IMR-90 (cell line): ENCODE data around the gene MARK4. TPM values are rescaled to one million over a fixed set of nuclear protein-coding genes. Genes with fewer than 3 reads are reported as not detected.

ENCODE experiments used
- ATAC-seq: fragments of 200-7000 bp; cut with Tn5 transposase; 2 replicates; pipeline ENCODE4 v1.9.1; 2020; ENCODE audit warnings: low read depth, mild to moderate bottlenecking, moderate library complexity
- BruUV-seq: library from RNA; stranded (reverse); fragments of 400-500 nt; replicated peaks from 2 replicates; lab custom pipeline; 2021; lab: Mats Ljungman, UMichigan
- CTCF ChIA-PET: fragments of 300-600 bp; formaldehyde crosslinking; extraction: SDS; loops from one replicate; lab custom pipeline; 2021; ENCODE audit warnings: antibody characterized with exemption; lab: Yijun Ruan, JAX
- POLR2A ChIA-PET: fragments of 300-600 bp; sonication (Branson Sonifier 250); formaldehyde crosslinking; loops from one replicate; lab custom pipeline; 2022; ENCODE audit warnings: antibody characterized with exemption; ENCODE audit not compliant: unreplicated experiment; lab: Charles Lee
- DNase-seq: peaks from one replicate; pipeline ENCODE4 v3.0.0; 2013
- H2AFZ ChIP-seq: replicated peaks from 2 replicates; pipeline ENCODE3; 2013; ENCODE audit warnings: low read length, mild to moderate bottlenecking; ENCODE audit not compliant: poor library complexity
- H2AK5ac ChIP-seq: 2 replicates; pipeline ENCODE4 v1.6.1; 2013; ENCODE audit warnings: low read depth, low read length, inconsistent platforms
- H2AK9ac ChIP-seq: replicated peaks from 2 replicates; pipeline ENCODE3; 2013; ENCODE audit warnings: mild to moderate bottlenecking, low read depth, low read length, moderate library complexity; ENCODE audit not compliant: poor library complexity
- H2BK120ac ChIP-seq: 2 replicates; pipeline ENCODE4 v1.6.1; 2013; ENCODE audit warnings: low read depth, low read length, inconsistent platforms
- H2BK15ac ChIP-seq: 3 replicates; pipeline ENCODE4 v1.6.1; 2013; ENCODE audit warnings: low read depth, low read length, inconsistent platforms
- H2BK20ac ChIP-seq: 2 replicates; pipeline ENCODE4 v1.6.1; 2013; ENCODE audit warnings: low read depth, mild to moderate bottlenecking, inconsistent platforms, low read length, moderate library complexity
- H2BK5ac ChIP-seq: 2 replicates; pipeline ENCODE4 v1.6.1; 2013; ENCODE audit warnings: mild to moderate bottlenecking, low read depth, low read length, inconsistent platforms; ENCODE audit not compliant: poor library complexity, severe bottlenecking
- H3K14ac ChIP-seq: replicated peaks from 2 replicates; pipeline ENCODE4 v1.6.1; 2013; ENCODE audit warnings: low read depth, low read length, inconsistent platforms
- H3K18ac ChIP-seq: 2 replicates; pipeline ENCODE4 v1.6.1; 2013; ENCODE audit warnings: low read depth, low read length, control low read depth
- H3K23ac ChIP-seq: 2 replicates; pipeline ENCODE4 v1.6.1; 2013; ENCODE audit warnings: low read depth, low read length, inconsistent platforms
- H3K27ac ChIP-seq: 2 replicates; pipeline ENCODE4 v1.5.1; 2013; ENCODE audit warnings: mild to moderate bottlenecking, control low read depth, low read length; ENCODE audit not compliant: insufficient read depth
- H3K27me3 ChIP-seq: 2 replicates; pipeline ENCODE4 v1.6.1; 2013; ENCODE audit warnings: low read length; ENCODE audit not compliant: control insufficient read depth, insufficient read depth
- H3K36me3 ChIP-seq: 2 replicates; pipeline ENCODE4 v1.6.1; 2013; ENCODE audit warnings: low read length, mixed read lengths; ENCODE audit not compliant: control insufficient read depth, insufficient read depth
- H3K4ac ChIP-seq: 2 replicates; pipeline ENCODE4 v1.6.1; 2013; ENCODE audit warnings: low read depth, low read length, inconsistent platforms
- H3K4me1 ChIP-seq: 2 replicates; pipeline ENCODE4 v1.6.1; 2013; ENCODE audit warnings: low read length, mixed read lengths; ENCODE audit not compliant: control insufficient read depth, insufficient read depth
- H3K4me2 ChIP-seq: 2 replicates; pipeline ENCODE4 v1.6.1; 2013; ENCODE audit warnings: low read depth, mild to moderate bottlenecking, control low read depth, low read length, moderate library complexity
- H3K4me3 ChIP-seq: 2 replicates; pipeline ENCODE4 v1.5.1; 2013; ENCODE audit warnings: low read depth, mild to moderate bottlenecking, control low read depth, low read length, moderate library complexity; ENCODE audit not compliant: insufficient read depth
- H3K56ac ChIP-seq: 2 replicates; pipeline ENCODE4 v1.6.1; 2013; ENCODE audit warnings: low read length, inconsistent platforms; ENCODE audit not compliant: insufficient read depth; ENCODE audit errors: extremely low read depth
- H3K79me1 ChIP-seq, 2 experiments: 2 replicates each; pipeline ENCODE4 v1.6.1; 2013; ENCODE audit warnings: low read length in 2 of 2, inconsistent platforms in 1 of 2, low read depth in 1 of 2
- H3K9ac ChIP-seq: 2 replicates; pipeline ENCODE4 v1.6.1; 2013; ENCODE audit warnings: low read depth, low read length, control low read depth
- H3K9me1 ChIP-seq: 2 replicates; pipeline ENCODE4 v1.6.1; 2013; ENCODE audit warnings: low read length, inconsistent platforms; ENCODE audit not compliant: insufficient read depth
- H3K9me3 ChIP-seq: 2 replicates; pipeline ENCODE4 v1.6.1; 2013; ENCODE audit warnings: low read length; ENCODE audit not compliant: control insufficient read depth, insufficient read depth
- H4K20me1 ChIP-seq: 2 replicates; pipeline ENCODE4 v1.6.1; 2013; ENCODE audit warnings: low read length, inconsistent platforms; ENCODE audit not compliant: insufficient read depth
- H4K5ac ChIP-seq: 2 replicates; pipeline ENCODE4 v1.6.1; 2013; ENCODE audit warnings: mild to moderate bottlenecking, low read depth, low read length, control low read depth
- H4K8ac ChIP-seq, 2 experiments: 2 replicates each; pipeline ENCODE4 v1.6.1; 2013; ENCODE audit warnings: low read depth in 2 of 2, low read length in 2 of 2, control low read depth in 1 of 2, inconsistent platforms in 1 of 2
- H4K91ac ChIP-seq: 2 replicates; pipeline ENCODE4 v1.6.1; 2013; ENCODE audit warnings: low read depth, low read length, inconsistent platforms; ENCODE audit not compliant: insufficient read depth
- BHLHE40 ChIP-seq: fragments of 150-350 bp; IDR thresholded peaks from 2 replicates; pipeline ENCODE4 v1.6.1; 2016; ENCODE audit warnings: mild to moderate bottlenecking, low read depth, low read length
- CEBPB ChIP-seq: IDR thresholded peaks from 2 replicates; pipeline ENCODE4 v1.6.1; 2012; ENCODE audit warnings: low read depth, low read length, improper control_type of control experiment
- CHD1 ChIP-seq: IDR thresholded peaks from 2 replicates; pipeline ENCODE4 v1.6.1; 2012; ENCODE audit warnings: low read depth, low read length, improper control_type of control experiment
- CTCF ChIP-seq: conservative IDR thresholded peaks from 2 replicates; pipeline ENCODE4 v1.5.1; 2012; ENCODE audit warnings: mild to moderate bottlenecking, low read depth, low read length, improper control_type of control experiment
- ELK1 ChIP-seq: fragments of 150-350 bp; IDR thresholded peaks from 2 replicates; pipeline ENCODE4 v1.6.1; 2016; ENCODE audit warnings: low read depth, mild to moderate bottlenecking, low read length, moderate library complexity, borderline replicate concordance
- FOS ChIP-seq: fragments of 150-350 bp; IDR thresholded peaks from 2 replicates; pipeline ENCODE4 v1.6.1; 2016; ENCODE audit warnings: low read depth, low read length
- MAFK ChIP-seq: IDR thresholded peaks from 2 replicates; pipeline ENCODE4 v1.6.1; 2012; ENCODE audit warnings: low read depth, low read length, improper control_type of control experiment
- MAZ ChIP-seq: IDR thresholded peaks from 2 replicates; pipeline ENCODE4 v1.6.1; 2012; ENCODE audit warnings: low read depth, mild to moderate bottlenecking, low read length, improper control_type of control experiment, moderate library complexity, borderline replicate concordance
- MXI1 ChIP-seq: IDR thresholded peaks from 2 replicates; pipeline ENCODE4 v1.6.1; 2012; ENCODE audit warnings: low read depth, mild to moderate bottlenecking, low read length, moderate library complexity, borderline replicate concordance
- NFE2L2 ChIP-seq: fragments of 150-350 bp; IDR thresholded peaks from 2 replicates; pipeline ENCODE4 v1.6.1; 2016; ENCODE audit warnings: low read depth, mild to moderate bottlenecking, low read length
- POLR2A ChIP-seq: IDR thresholded peaks from 2 replicates; pipeline ENCODE4 v1.6.1; 2012; ENCODE audit warnings: mild to moderate bottlenecking, low read depth, low read length
- RAD21 ChIP-seq: IDR thresholded peaks from 2 replicates; pipeline ENCODE4 v1.6.1; 2012; ENCODE audit warnings: low read length, improper control_type of control experiment
- RFX5 ChIP-seq: IDR thresholded peaks from 2 replicates; pipeline ENCODE4 v1.8.0; 2012; ENCODE audit warnings: low read depth, mild to moderate bottlenecking, low read length, moderate library complexity
- SMC3 ChIP-seq: fragments of 150-350 bp; IDR thresholded peaks from 2 replicates; pipeline ENCODE4 v1.6.1; 2016; ENCODE audit warnings: low read depth, mild to moderate bottlenecking, antibody characterized with exemption, low read length, moderate library complexity
- USF2 ChIP-seq: fragments of 150-350 bp; IDR thresholded peaks from 2 replicates; pipeline ENCODE4 v1.6.1; 2017; ENCODE audit warnings: mild to moderate bottlenecking, antibody characterized with exemption, low read length, low read depth
- WGBS, 2 experiments: methylation state at CpG; one replicate each; pipeline versions ENCODE4 v1.1.5 to v1.1.7; 2013; ENCODE audit warnings: missing lambda C conversion rate in 2 of 2; ENCODE audit not compliant: insufficient read length in 1 of 2; ENCODE audit errors: extremely low coverage in 2 of 2; 5-methylcytosine and 5-hydroxymethylcytosine counted together
- dilution Hi-C: fragments of 300-500 bp; cut with HindIII; formaldehyde crosslinking; loops from one replicate; pipeline ENCODE4 v1.14.3; 2018; ENCODE audit warnings: low sequenced_read_pairs; ENCODE audit not compliant: unreplicated experiment
- in situ Hi-C: fragments of 300-500 bp; cut with MboI; formaldehyde crosslinking; loops from 3 replicates; pipeline ENCODE4 v1.14.3; 2019; ENCODE audit warnings: low sequenced_read_pairs, inconsistent platforms, mixed read lengths
- intact Hi-C: fragments of 100-400 bp; cut with micrococcal nuclease; formaldehyde crosslinking; loops from 2 replicates; pipeline ENCODE4 v1.10.0; 2022
- polyA plus RNA-seq, 3 experiments: library from polyadenylated mRNA; depleted of rRNA; stranded (reverse); fragments of >200 nt; gene quantifications; 2 replicates each; pipeline ENCODE4 v1.2.3, GENCODE V29; 2012; ENCODE audit warnings: low replicate concordance in 1 of 3
- total RNA-seq: library from RNA; depleted of rRNA; stranded (reverse); fragments of >200 nt; gene quantifications from 2 replicates; pipeline ENCODE4 v1.2.3, GENCODE V29; 2012

MARK4 gene
- total and polyA plus RNA-seq, 2 of the 4 experiments (the other 2 are of a cell fraction), result 11.3 to 20.7 TPM

- 100% methylated on average over 2 of the region's 18 CpGs; no CpG with 5 or more reads in 1 of the 2 experiments for WGBS, 2 experiments
- H2BK120ac ChIP-seq, result no peak overlapping the region
- no peak overlapping the region for H2AK5ac ChIP-seq
- ChIA-PET CTCF (no interaction called here), POLR2A (no interaction called here)
- H3K36me3 ChIP-seq, result peaks cover 44% of the 10 kb centered on the region
- intact Hi-C loops (no loop called here), dilution Hi-C loops (no loop called here), in situ Hi-C loops (no loop called here)
- H4K5ac ChIP-seq, result no peak overlapping the region
- H4K20me1 ChIP-seq, result no peaks in the 10 kb centered on the region
- no peak overlapping the region for H3K18ac ChIP-seq
- H4K8ac ChIP-seq, result no peak overlapping the region
- no peak for DNase-seq
- H3K56ac ChIP-seq, result no peak overlapping the region
- no peak overlapping the region for H2BK15ac ChIP-seq
- BruUV-seq, result no TSS peak
- H3K4me3 ChIP-seq, result no peak overlapping the region
- H3K4me1 ChIP-seq, result no peaks in the 10 kb centered on the region
- no peak overlapping the region for H3K9ac ChIP-seq
- H3K27ac ChIP-seq, result no peak overlapping the region
- H3K4ac ChIP-seq, result no peak overlapping the region
- H2BK5ac ChIP-seq, result no peak overlapping the region
- H3K9me1 ChIP-seq, result no peaks in the 10 kb centered on the region; the same call in 1 of the 2 replicates
- H4K91ac ChIP-seq, result no peak overlapping the region
- no peak overlapping the region for H2BK20ac ChIP-seq
- TF ChIP-seq MXI1 (no peak), BHLHE40 (no peak), USF2 (no peak), CHD1 (no peak), CEBPB (no peak), ELK1 (no peak), MAZ (no peak), FOS (no peak), CTCF (no peak), POLR2A (no peak), NFE2L2 (no peak), RFX5 (no peak), SMC3 (no peak), RAD21 (no peak), MAFK (no peak)
- no peak overlapping the region for H3K4me2 ChIP-seq
- no peak overlapping the region for H3K14ac ChIP-seq
- no peak overlapping the region for H2AK9ac ChIP-seq
- no peaks in the 10 kb centered on the region for H3K79me1 ChIP-seq
- no peaks in the 10 kb centered on the region; the same call in 1 of the 2 replicates for H3K9me3 ChIP-seq
- no peaks in the 10 kb centered on the region for H3K27me3 ChIP-seq
- H3K23ac ChIP-seq, result no peak overlapping the region
- H2AFZ ChIP-seq, result no peak overlapping the region
- ATAC-seq, result no peak
These were observed 46.6 kb downstream of the MARK4 start for GRCh38 chr19:45297674-45298073.
